HepG2 (cell line): ENCODE data around the gene AGO4. TPM values are rescaled to one million over a fixed set of nuclear protein-coding genes. Genes with fewer than 3 reads are reported as not detected.

Experiments used
- CBX1 ChIP-seq: IDR thresholded peaks from one replicate; pipeline ENCODE4 v1.6.1; 2016; ENCODE audit warnings: antibody characterized with exemption, low read depth
- ETV5 ChIP-seq: IDR thresholded peaks from 2 replicates; pipeline ENCODE4 v1.6.1; 2018; ENCODE audit warnings: missing biosample characterization, missing genetic modification reagents, inconsistent platforms, borderline replicate concordance
- HOXA3 ChIP-seq: sonication (generic); formaldehyde crosslinking; IDR thresholded peaks from 2 replicates; pipeline ENCODE4 v1.5.0; 2020; ENCODE audit warnings: missing genetic modification reagents
- MIXL1 ChIP-seq: IDR thresholded peaks from 2 replicates; pipeline ENCODE4 v1.6.1; 2016
- MYC ChIP-seq: sonication (generic); formaldehyde crosslinking; IDR thresholded peaks from 2 replicates; pipeline ENCODE4 v1.9.0; 2021; ENCODE audit warnings: missing genetic modification reagents, borderline replicate concordance
- NFE2 ChIP-seq: sonication (generic); formaldehyde crosslinking; IDR thresholded peaks from 2 replicates; pipeline ENCODE4 v1.4.0; 2020; ENCODE audit warnings: missing genetic modification reagents
- PHF21A ChIP-seq: sonication (generic); formaldehyde crosslinking; IDR thresholded peaks from 2 replicates; pipeline ENCODE4 v1.5.0; 2020; ENCODE audit warnings: mild to moderate bottlenecking, missing genetic modification reagents
- SOX6 ChIP-seq, 2 experiments: fragments of 450-650 bp in 1 of 2; sonication (generic) in 1 of 2; formaldehyde crosslinking in 1 of 2; IDR thresholded peaks; 2 replicates each; pipeline versions ENCODE4 v1.4.0 to v1.6.1; 2017 to 2020; ENCODE audit warnings: antibody characterized with exemption in 1 of 2, mild to moderate bottlenecking in 1 of 2, missing genetic modification reagents in 1 of 2
- ZNF10 ChIP-seq: sonication (generic); formaldehyde crosslinking; IDR thresholded peaks from 2 replicates; pipeline ENCODE4 v1.4.0; 2020; ENCODE audit warnings: mild to moderate bottlenecking, low read depth, missing genetic modification reagents, borderline replicate concordance
- ZNF225 ChIP-seq: sonication (generic); formaldehyde crosslinking; IDR thresholded peaks from 2 replicates; pipeline ENCODE4 v1.4.0; 2020; ENCODE audit warnings: mild to moderate bottlenecking, missing genetic modification reagents
- ZNF263 ChIP-seq: sonication (generic); formaldehyde crosslinking; IDR thresholded peaks from 2 replicates; pipeline ENCODE4 v1.4.0; 2020; ENCODE audit warnings: missing genetic modification reagents
- ZNF484 ChIP-seq: sonication (generic); formaldehyde crosslinking; IDR thresholded peaks from 2 replicates; pipeline ENCODE4 v1.5.1; 2020; ENCODE audit warnings: mild to moderate bottlenecking, low read depth, missing genetic modification reagents, borderline replicate concordance
- ZNF503 ChIP-seq: sonication (generic); formaldehyde crosslinking; IDR thresholded peaks from 2 replicates; pipeline ENCODE4 v1.4.0; 2020; ENCODE audit warnings: missing genetic modification reagents
- ZNF574 ChIP-seq: sonication (generic); formaldehyde crosslinking; IDR thresholded peaks from 2 replicates; pipeline ENCODE4 v1.4.0; 2020; ENCODE audit warnings: missing genetic modification reagents
- ZNF644 ChIP-seq: IDR thresholded peaks from 2 replicates; pipeline ENCODE4 v1.6.1; 2016; ENCODE audit warnings: low read depth
- ZNF674 ChIP-seq: sonication (generic); formaldehyde crosslinking; IDR thresholded peaks from 2 replicates; pipeline ENCODE4 v1.5.0; 2020; ENCODE audit warnings: low read depth, mild to moderate bottlenecking, missing genetic modification reagents
- ZNF709 ChIP-seq: sonication (generic); formaldehyde crosslinking; IDR thresholded peaks from 2 replicates; pipeline ENCODE4 v1.5.0; 2020; ENCODE audit warnings: mild to moderate bottlenecking, missing genetic modification reagents
- ZNF766 ChIP-seq: sonication (generic); formaldehyde crosslinking; IDR thresholded peaks from 2 replicates; pipeline ENCODE4 v1.5.0; 2020; ENCODE audit warnings: missing genetic modification reagents, borderline replicate concordance
- ZNF775 ChIP-seq: sonication (generic); formaldehyde crosslinking; IDR thresholded peaks from 2 replicates; pipeline ENCODE4 v1.4.0; 2020; ENCODE audit warnings: missing genetic modification reagents, mild to moderate bottlenecking, moderate library complexity, borderline replicate concordance
- polyA plus RNA-seq, 8 experiments: library from polyadenylated mRNA; depleted of rRNA in 3 of 8; stranded (reverse) in 7 of 8; unstranded in 1 of 8; fragments of >200 nt; fragmentation: Illumina TruSeq in 4 of 8; extraction: Trizol in 4 of 8; gene quantifications; 2 replicates each; pipeline versions ENCODE4 v1.2.1 to v1.2.3, GENCODE V29; 2011 to 2016; ENCODE audit warnings: low read depth in 4 of 8, missing spikeins in 1 of 8, mixed read lengths in 1 of 8; ENCODE audit not compliant: insufficient read depth in 1 of 8
- total RNA-seq, 5 experiments: library from RNA; depleted of rRNA; stranded (reverse); fragments of >200 nt; fragmentation: Illumina TruSeq; extraction: Trizol; gene quantifications; 2 replicates each; pipeline ENCODE4 v1.2.3, GENCODE V29; 2016; ENCODE audit warnings: low read depth in 1 of 5
- TF ChIP-seq, protein P1 (sequence below): sonication (generic); formaldehyde crosslinking; IDR thresholded peaks from 2 replicates; pipeline ENCODE4 v1.4.0; 2020; ENCODE audit warnings: missing genetic modification reagents, mild to moderate bottlenecking, borderline replicate concordance
- TF ChIP-seq, protein P2 (sequence below): sonication (generic); formaldehyde crosslinking; IDR thresholded peaks from 2 replicates; pipeline ENCODE4 v1.5.1; 2020; ENCODE audit warnings: mild to moderate bottlenecking, missing genetic modification reagents, moderate library complexity

The AGO4 gene
- total and polyA plus RNA-seq, 2 of the 13 experiments (the other 11 are each of a cell fraction or from before 2014, with no cell fraction given): 6.0 to 13.8 TPM

- TF ChIP-seq ZNF503 (CRISPR knock-in tag) (no peak), ZNF225 (CRISPR knock-in tag) (peak; percentile 42; the same call in 1 of the 2 replicates), CBX1 (no peak), ZNF709 (CRISPR knock-in tag) (peak; percentile 58; the same call in 1 of the 2 replicates), ZNF574 (CRISPR knock-in tag) (no peak), PHF21A (CRISPR knock-in tag) (peak; percentile 33; the same call in 1 of the 2 replicates), ZNF674 (CRISPR knock-in tag) (no peak), ZNF775 (CRISPR knock-in tag) (no peak), ZNF644 (no peak), MIXL1 (no peak), ZNF263 (peak; percentile 77), HOXA3 (peak; percentile 30; the same call in 1 of the 2 replicates), ZNF10 (CRISPR knock-in tag) (no peak), ZNF766 (CRISPR knock-in tag) (no peak), NFE2 (CRISPR knock-in tag) (no peak), SOX6 (IDR thresholded peaks at IDR 0.05) (no peak), SOX6 (CRISPR knock-in tag; IDR thresholded peaks at IDR 0.05) (peak; percentile 20; the same call in 1 of the 2 replicates), ZNF484 (CRISPR knock-in tag) (peak; percentile 48; the same call in 1 of the 2 replicates), MYC (CRISPR knock-in tag) (peak; percentile 26; the same call in 1 of the 2 replicates), ETV5 (CRISPR knock-in tag) (0 out of 2 replicates have a peak, but pooled peaks have one; percentile 9)
- TF ChIP-seq, protein P1, sequence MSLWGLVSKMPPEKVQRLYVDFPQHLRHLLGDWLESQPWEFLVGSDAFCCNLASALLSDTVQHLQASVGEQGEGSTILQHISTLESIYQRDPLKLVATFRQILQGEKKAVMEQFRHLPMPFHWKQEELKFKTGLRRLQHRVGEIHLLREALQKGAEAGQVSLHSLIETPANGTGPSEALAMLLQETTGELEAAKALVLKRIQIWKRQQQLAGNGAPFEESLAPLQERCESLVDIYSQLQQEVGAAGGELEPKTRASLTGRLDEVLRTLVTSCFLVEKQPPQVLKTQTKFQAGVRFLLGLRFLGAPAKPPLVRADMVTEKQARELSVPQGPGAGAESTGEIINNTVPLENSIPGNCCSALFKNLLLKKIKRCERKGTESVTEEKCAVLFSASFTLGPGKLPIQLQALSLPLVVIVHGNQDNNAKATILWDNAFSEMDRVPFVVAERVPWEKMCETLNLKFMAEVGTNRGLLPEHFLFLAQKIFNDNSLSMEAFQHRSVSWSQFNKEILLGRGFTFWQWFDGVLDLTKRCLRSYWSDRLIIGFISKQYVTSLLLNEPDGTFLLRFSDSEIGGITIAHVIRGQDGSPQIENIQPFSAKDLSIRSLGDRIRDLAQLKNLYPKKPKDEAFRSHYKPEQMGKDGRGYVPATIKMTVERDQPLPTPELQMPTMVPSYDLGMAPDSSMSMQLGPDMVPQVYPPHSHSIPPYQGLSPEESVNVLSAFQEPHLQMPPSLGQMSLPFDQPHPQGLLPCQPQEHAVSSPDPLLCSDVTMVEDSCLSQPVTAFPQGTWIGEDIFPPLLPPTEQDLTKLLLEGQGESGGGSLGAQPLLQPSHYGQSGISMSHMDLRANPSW (CRISPR knock-in tag): no peak
- TF ChIP-seq, protein P2, sequence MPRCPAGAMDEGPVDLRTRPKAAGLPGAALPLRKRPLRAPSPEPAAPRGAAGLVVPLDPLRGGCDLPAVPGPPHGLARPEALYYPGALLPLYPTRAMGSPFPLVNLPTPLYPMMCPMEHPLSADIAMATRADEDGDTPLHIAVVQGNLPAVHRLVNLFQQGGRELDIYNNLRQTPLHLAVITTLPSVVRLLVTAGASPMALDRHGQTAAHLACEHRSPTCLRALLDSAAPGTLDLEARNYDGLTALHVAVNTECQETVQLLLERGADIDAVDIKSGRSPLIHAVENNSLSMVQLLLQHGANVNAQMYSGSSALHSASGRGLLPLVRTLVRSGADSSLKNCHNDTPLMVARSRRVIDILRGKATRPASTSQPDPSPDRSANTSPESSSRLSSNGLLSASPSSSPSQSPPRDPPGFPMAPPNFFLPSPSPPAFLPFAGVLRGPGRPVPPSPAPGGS (CRISPR knock-in tag): 0 out of 2 replicates have a peak, but pooled peaks have one; percentile 42
These were observed at the start of gene AGO4 (continued) for GRCh38 chr1:35807614-35808449.
